Fibroblast of lung (primary cell): ENCODE measurements around the gene PLB1. TPM values are rescaled to one million over a fixed set of nuclear protein-coding genes. Genes with fewer than 3 reads are reported as not detected.

Experiments
- DNase-seq, 2 donors: peaks; one replicate each; pipeline versions ENCODE4 v3.0.0 to v3.0.0-alpha.2; 2010; ENCODE audit warnings: low read depth in 2 of 2
- H2AFZ ChIP-seq: 2 replicates; pipeline ENCODE4 v1.5.1; 2012; ENCODE audit warnings: low read length, control low read depth, inconsistent platforms
- H3K27ac ChIP-seq: 2 replicates; pipeline ENCODE4 v1.5.1; 2011; ENCODE audit warnings: low read length, control low read depth; ENCODE audit not compliant: insufficient read depth
- H3K27me3 ChIP-seq: 2 replicates; pipeline ENCODE4 v1.5.1; 2011; ENCODE audit warnings: mild to moderate bottlenecking, low read length; ENCODE audit not compliant: control insufficient read depth, insufficient read depth
- H3K36me3 ChIP-seq: 2 replicates; pipeline ENCODE4 v1.5.1; 2011; ENCODE audit warnings: low read length; ENCODE audit not compliant: control insufficient read depth, insufficient read depth
- H3K4me1 ChIP-seq: 2 replicates; pipeline ENCODE4 v1.5.1; 2011; ENCODE audit warnings: low read length; ENCODE audit not compliant: control insufficient read depth, insufficient read depth; ENCODE audit errors: extremely low read depth
- H3K4me2 ChIP-seq: 2 replicates; pipeline ENCODE4 v1.5.1; 2011; ENCODE audit warnings: low read length, control low read depth; ENCODE audit not compliant: insufficient read depth; ENCODE audit errors: extremely low read depth
- H3K4me3 ChIP-seq, 4 experiments: fragments of 200-600 bp in 1 of 4; sonication (generic) in 1 of 4; replicated peaks in 1 of 4; 2 replicates each; pipeline ENCODE4 v1.5.1; 2011 to 2016; ENCODE audit warnings: low read length in 4 of 4, low read depth in 3 of 4, mild to moderate bottlenecking in 3 of 4, control low read depth in 2 of 4, inconsistent platforms in 1 of 4, mixed read lengths in 1 of 4; ENCODE audit not compliant: insufficient read depth in 1 of 4; ENCODE audit errors: control extremely low read depth in 1 of 4
- H3K79me2 ChIP-seq: 2 replicates; pipeline ENCODE4 v1.5.1; 2012; ENCODE audit warnings: mild to moderate bottlenecking, low read length, inconsistent platforms; ENCODE audit not compliant: control insufficient read depth, insufficient read depth
- H3K9ac ChIP-seq: 2 replicates; pipeline ENCODE4 v1.5.1; 2011; ENCODE audit warnings: mild to moderate bottlenecking, low read length, control low read depth; ENCODE audit not compliant: insufficient read depth
- H3K9me3 ChIP-seq: 2 replicates; pipeline ENCODE4 v1.5.1; 2012; ENCODE audit warnings: low read depth, low read length; ENCODE audit not compliant: control insufficient read depth, insufficient read depth
- H4K20me1 ChIP-seq: 2 replicates; pipeline ENCODE4 v1.5.1; 2011; ENCODE audit warnings: low read length; ENCODE audit not compliant: control insufficient read depth, insufficient read depth; ENCODE audit errors: extremely low read depth
- EZH2 ChIP-seq: IDR thresholded peaks from 2 replicates; pipeline ENCODE4 v1.5.1; 2012; ENCODE audit warnings: low read length, control low read depth, mild to moderate bottlenecking; ENCODE audit errors: missing control alignments
- polyA plus RNA-seq, 2 donors: library from polyadenylated mRNA; depleted of rRNA in 1 of 2; stranded (reverse) in 1 of 2; unstranded in 1 of 2; fragments of >200 nt; gene quantifications; 2 replicates each; pipeline ENCODE4 v1.2.1, GENCODE V29; 2011 to 2012; ENCODE audit warnings: missing spikeins in 1 of 2
- total RNA-seq: library from RNA; depleted of rRNA; stranded (reverse); fragments of >200 nt; gene quantifications from 2 replicates; pipeline ENCODE4 v1.2.1, GENCODE V29; 2014
- TF ChIP-seq, protein P1 (sequence below), 2 donors: IDR thresholded peaks in 1 of 2; conservative IDR thresholded peaks in 1 of 2; 1 replicate in 1 of 2; 2 replicates in 1 of 2; pipeline ENCODE4 v1.5.1; 2011 to 2012; ENCODE audit warnings: low read length in 2 of 2, control low read depth in 1 of 2, inconsistent platforms in 1 of 2, low read depth in 1 of 2, mild to moderate bottlenecking in 1 of 2

PLB1 gene
- total and polyA plus RNA-seq, 2 donors (not counting 1 experiment from before 2014, with no cell fraction given) = 0.70 to 1.8 TPM

- no peak overlapping the region for H3K4me3 ChIP-seq
- TF ChIP-seq, protein P1, sequence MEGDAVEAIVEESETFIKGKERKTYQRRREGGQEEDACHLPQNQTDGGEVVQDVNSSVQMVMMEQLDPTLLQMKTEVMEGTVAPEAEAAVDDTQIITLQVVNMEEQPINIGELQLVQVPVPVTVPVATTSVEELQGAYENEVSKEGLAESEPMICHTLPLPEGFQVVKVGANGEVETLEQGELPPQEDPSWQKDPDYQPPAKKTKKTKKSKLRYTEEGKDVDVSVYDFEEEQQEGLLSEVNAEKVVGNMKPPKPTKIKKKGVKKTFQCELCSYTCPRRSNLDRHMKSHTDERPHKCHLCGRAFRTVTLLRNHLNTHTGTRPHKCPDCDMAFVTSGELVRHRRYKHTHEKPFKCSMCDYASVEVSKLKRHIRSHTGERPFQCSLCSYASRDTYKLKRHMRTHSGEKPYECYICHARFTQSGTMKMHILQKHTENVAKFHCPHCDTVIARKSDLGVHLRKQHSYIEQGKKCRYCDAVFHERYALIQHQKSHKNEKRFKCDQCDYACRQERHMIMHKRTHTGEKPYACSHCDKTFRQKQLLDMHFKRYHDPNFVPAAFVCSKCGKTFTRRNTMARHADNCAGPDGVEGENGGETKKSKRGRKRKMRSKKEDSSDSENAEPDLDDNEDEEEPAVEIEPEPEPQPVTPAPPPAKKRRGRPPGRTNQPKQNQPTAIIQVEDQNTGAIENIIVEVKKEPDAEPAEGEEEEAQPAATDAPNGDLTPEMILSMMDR (conservative IDR thresholded peaks at IDR 0.05 in 1 of 2, IDR thresholded peaks at IDR 0.05 in 1 of 2; ENCODE audit: low read depth in 1 of 2, low read length in 2 of 2) = no peak
- TF ChIP-seq EZH2 = no peak
- H4K20me1 ChIP-seq = no peaks in the 10 kb centered on the region
- H3K36me3 ChIP-seq = no peaks in the 10 kb centered on the region
- DNase-seq = no peak
- no peaks in the 10 kb centered on the region for H3K27me3 ChIP-seq
- no peak overlapping the region for H3K9ac ChIP-seq
- H2AFZ ChIP-seq = no peak overlapping the region
- no peak overlapping the region for H3K27ac ChIP-seq
- H3K4me1 ChIP-seq = peaks cover 12% of the 10 kb centered on the region
- H3K4me2 ChIP-seq = no peak overlapping the region
- no peaks in the 10 kb centered on the region for H3K9me3 ChIP-seq
- no peaks in the 10 kb centered on the region for H3K79me2 ChIP-seq
Measured at GRCh38 chr2:28650266-28650584, 154.4 kb downstream of the PLB1 start.

GRCh38 chr2:28652217-28652616 lies 156.4 kb downstream of the PLB1 start:
- Histone ChIP-seq H4K20me1 (no peaks in the 10 kb centered on the region), H3K27ac (no peak overlapping the region)
- DNase-seq = peak; percentile 61 to 71

DNA sequence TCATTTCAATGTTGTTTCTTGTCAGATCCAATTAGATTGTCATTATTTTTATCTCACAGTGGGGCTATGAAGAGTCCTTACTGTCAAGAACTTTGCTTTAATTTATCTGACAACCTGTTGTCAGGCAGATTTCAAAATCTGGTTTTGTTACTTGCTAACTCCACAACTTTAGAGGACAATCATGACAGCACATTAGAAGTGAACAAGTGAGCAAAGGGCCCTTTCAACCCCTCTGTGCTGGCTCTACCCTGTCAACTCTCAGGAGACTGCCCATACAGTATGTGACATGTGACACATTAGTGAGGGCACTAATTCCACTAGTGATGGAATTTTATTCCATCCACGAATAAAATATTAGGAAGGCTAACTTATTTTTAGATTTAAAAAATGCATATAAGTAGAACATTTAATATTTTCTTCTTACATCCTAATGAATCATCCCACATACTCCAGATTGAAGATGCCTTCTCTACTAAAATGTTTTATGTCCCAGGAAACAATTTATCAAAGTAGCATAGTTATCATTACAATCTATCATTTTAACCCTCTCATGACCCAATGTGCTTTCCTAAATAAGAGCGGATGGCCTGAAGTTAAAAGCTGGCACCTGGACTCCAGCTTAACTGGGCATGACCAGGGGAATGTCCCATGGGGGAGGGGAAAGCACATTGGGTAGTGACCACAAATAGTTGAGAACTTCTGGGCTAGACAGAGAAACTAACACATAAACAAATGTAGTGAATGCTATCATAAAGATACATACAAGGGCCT lies 158.2 kb downstream of the PLB1 start:
- Histone ChIP-seq H3K4me1 (peaks cover 18% of the 10 kb centered on the region), H3K4me3 (no peak overlapping the region), H3K4me2 (no peak overlapping the region), H4K20me1 (no peaks in the 10 kb centered on the region), H3K9ac (no peak overlapping the region), H3K79me2 (no peaks in the 10 kb centered on the region), H2AFZ (no peak overlapping the region), H3K27ac (no peak overlapping the region), H3K27me3 (no peaks in the 10 kb centered on the region), H3K9me3 (no peaks in the 10 kb centered on the region), H3K36me3 (no peaks in the 10 kb centered on the region)
- no peak for DNase-seq
- no peak for TF ChIP-seq EZH2
- TF ChIP-seq, protein P1 (conservative IDR thresholded peaks at IDR 0.05 in 1 of 2, IDR thresholded peaks at IDR 0.05 in 1 of 2; ENCODE audit: low read depth in 1 of 2, low read length in 2 of 2) = no peak

More at GRCh38 chr2:28652217-28652616, 156.4 kb downstream of the PLB1 start:
- no peaks in the 10 kb centered on the region for H3K36me3 ChIP-seq
- no peaks in the 10 kb centered on the region for H3K27me3 ChIP-seq
- TF ChIP-seq, protein P1 (conservative IDR thresholded peaks at IDR 0.05 in 1 of 2, IDR thresholded peaks at IDR 0.05 in 1 of 2; ENCODE audit: low read depth in 1 of 2, low read length in 2 of 2) = no peak
- no peak for TF ChIP-seq EZH2
- no peak overlapping the region for H3K9ac ChIP-seq
- H3K4me2 ChIP-seq = no peak overlapping the region
- H3K9me3 ChIP-seq = no peaks in the 10 kb centered on the region
- peaks cover 12% of the 10 kb centered on the region for H3K4me1 ChIP-seq
- no peak overlapping the region for H3K4me3 ChIP-seq
- no peaks in the 10 kb centered on the region for H3K79me2 ChIP-seq
- H2AFZ ChIP-seq = no peak overlapping the region
